Tracheal epithelial cell (primary cell): ENCODE measurements around the gene POLH. TPM values are rescaled to one million over a fixed set of nuclear protein-coding genes. Genes with fewer than 3 reads are reported as not detected.

Source experiments
- total RNA-seq: library from RNA; depleted of rRNA; stranded (reverse); fragments of >200 nt; gene quantifications from 2 replicates; pipeline ENCODE4 v1.2.1, GENCODE V29; 2014

POLH gene
- total RNA-seq = 23.4 and 34.1 TPM in 2 replicates

DNA sequence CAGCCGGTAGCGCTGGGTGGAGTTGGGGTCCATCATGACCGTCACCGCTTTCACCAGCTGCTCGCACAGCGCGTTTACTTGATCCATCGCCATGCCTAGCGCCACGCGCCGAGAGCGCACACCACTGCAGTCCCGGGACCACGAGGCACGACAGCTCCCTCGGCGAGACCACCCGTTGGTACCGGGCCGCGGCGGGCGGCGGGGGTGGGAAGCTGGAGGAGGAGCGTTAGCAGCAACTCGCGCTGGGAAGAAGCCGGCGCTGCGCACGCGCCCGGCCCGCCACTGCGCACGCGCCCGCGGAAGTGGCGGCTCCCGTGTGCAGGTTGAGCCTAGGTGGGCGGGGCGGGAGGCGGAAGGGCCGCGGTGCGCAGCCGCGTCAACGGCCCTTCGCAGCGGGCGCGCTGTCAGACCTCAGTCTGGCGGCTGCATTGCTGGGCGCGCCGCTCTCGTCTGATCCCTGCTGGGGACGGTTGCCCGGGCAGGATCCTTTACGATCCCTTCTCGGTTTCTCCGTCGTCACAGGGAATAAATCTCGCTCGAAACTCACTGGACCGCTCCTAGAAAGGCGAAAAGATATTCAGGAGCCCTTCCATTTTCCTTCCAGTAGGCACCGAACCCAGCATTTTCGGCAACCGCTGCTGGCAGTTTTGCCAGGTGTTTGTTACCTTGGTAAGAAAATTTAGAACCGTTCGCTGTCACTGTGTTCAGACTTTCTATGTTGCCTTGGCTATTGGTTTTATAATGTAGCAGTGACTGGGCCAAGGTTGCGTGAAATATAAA, at the start of gene POLH, which contains the start of gene XPO5:
Gene POLH, plus strand, starts transcription at position 414 of the 780 bp plus-strand sequence. CDS start 6,135 bp downstream, outside the sequence.
Gene XPO5, minus strand, starts transcription at position 267 of the 780 bp plus-strand sequence. Its CDS starts 174 bp downstream, at position 93.

DNA sequence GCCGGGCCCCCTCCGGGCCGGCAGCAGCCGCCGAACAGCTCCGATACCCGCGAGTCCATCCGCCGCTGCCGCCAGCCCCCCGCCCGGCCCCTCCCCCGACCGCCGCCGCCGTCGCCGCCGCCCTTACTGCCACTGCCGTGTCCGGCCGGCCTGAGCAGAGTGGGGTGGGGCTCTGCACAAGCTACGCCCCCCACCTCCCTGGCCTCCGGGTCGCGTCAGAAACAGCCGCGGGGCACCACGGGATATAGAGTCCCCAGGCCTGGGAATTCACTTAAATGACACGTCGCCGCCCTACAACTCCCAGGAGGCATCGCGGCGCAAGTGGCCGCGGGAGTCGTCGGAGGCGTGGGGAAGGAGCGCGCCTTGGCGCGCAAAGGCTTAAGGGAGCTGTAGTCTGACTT, 53.1 kb downstream of the POLH start, which contains the start of gene GTPBP2:
Gene GTPBP2, minus strand, starts transcription at position 161 of the 401 bp plus-strand sequence. Its CDS starts 102 bp downstream, at position 59.

GRCh38 chr6:43635387-43636307, 59.7 kb downstream of the POLH start, which contains the start of gene MAD2L1BP:
TSS of gene MAD2L1BP (plus strand) at chr6:43635840. CDS start at chr6:43635876, 36 bp downstream.

GRCh38 chr6:43644940-43645612, 69.1 kb downstream of the POLH start, which contains the start of gene RSPH9:
TSS of gene RSPH9 (plus strand) at chr6:43645036. CDS start at chr6:43645099, 63 bp downstream.

Other genes with a start within 250 kb of the POLH start
- gene ZNF318, start 206.5 kb upstream of the POLH start, total RNA-seq = 3.0 and 3.1 TPM in 2 replicates
- 11.3 and 15.6 TPM in 2 replicates for gene ABCC10, start 148.6 kb upstream of the POLH start, total RNA-seq
- gene DLK2, start 120.6 kb upstream of the POLH start, total RNA-seq = 3.1 and 5.3 TPM in 2 replicates
- gene TJAP1, start 98.6 kb upstream of the POLH start, total RNA-seq = 4.6 and 4.9 TPM in 2 replicates
- gene LRRC73, start 65.8 kb upstream of the POLH start, total RNA-seq = under 0.01 and 0.24 TPM in 2 replicates
- gene YIPF3, start 59.3 kb upstream of the POLH start, total RNA-seq = 40.9 and 52.3 TPM in 2 replicates
- 31.6 and 33.5 TPM in 2 replicates for gene POLR1C, start 59.1 kb upstream of the POLH start, total RNA-seq
- gene XPO5, start 147 bp upstream of the POLH start, total RNA-seq = 37.1 and 43.1 TPM in 2 replicates
- gene GTPBP2, start 53.1 kb downstream of the POLH start, total RNA-seq = 77.8 and 113 TPM in 2 replicates
- 40.7 and 63.7 TPM in 2 replicates for gene MAD2L1BP, start 59.7 kb downstream of the POLH start, total RNA-seq
- gene RSPH9, start 68.9 kb downstream of the POLH start, total RNA-seq = 0.21 and 0.24 TPM in 2 replicates
- gene MRPS18A, start 111.6 kb downstream of the POLH start, total RNA-seq = 54.8 and 65.5 TPM in 2 replicates
- gene VEGFA, start 194.0 kb downstream of the POLH start, total RNA-seq = 209 and 258 TPM in 2 replicates